HepG2 (cell line): Measurements from ENCODE around the gene SEPTIN11. TPM values are rescaled to one million over a fixed set of nuclear protein-coding genes. Genes with fewer than 3 reads are reported as not detected.

ENCODE experiments used
- ATAC-seq: fragments of 200-7000 bp; cut with Tn5 transposase; 3 replicates; pipeline ENCODE4 v1.9.1; 2020; ENCODE audit warnings: mild to moderate bottlenecking, moderate library complexity
- BruUV-seq: library from RNA; stranded (reverse); fragments of 400-500 nt; replicated peaks from 2 replicates; lab custom pipeline; 2021; lab: Mats Ljungman, UMichigan
- CTCF ChIA-PET: fragments of 300-600 bp; formaldehyde crosslinking; extraction: SDS; loops from one replicate; lab custom pipeline; 2021; ENCODE audit warnings: low total read pairs, inconsistent platforms, low intra/inter-chr PET ratio; lab: Yijun Ruan, JAX
- POLR2A ChIA-PET: fragments of 350-600 bp; sonication (Branson Sonifier 250); formaldehyde crosslinking; loops from one replicate; lab custom pipeline; 2020; ENCODE audit warnings: antibody characterized with exemption, inconsistent platforms; lab: Yijun Ruan, JAX
- DNase-seq: peaks from one replicate; pipeline ENCODE4 v3.0.0-alpha.2; 2015; ENCODE audit warnings: low spot score
- FAIRE-seq: peaks from 3 replicates; lab custom pipeline; 2011; peaks lifted over from hg19 to GRCh38; lab: Jason Lieb, UNC
- H2AFZ ChIP-seq: one replicate; pipeline ENCODE4 v1.6.1; 2011; ENCODE audit warnings: low read length, inconsistent platforms
- H3K27ac ChIP-seq: fragments of 300-600 bp; 3 replicates; pipeline ENCODE4 v1.8.0; 2011; ENCODE audit warnings: mixed run types, mild to moderate bottlenecking, mixed read lengths, low read length, inconsistent platforms; ENCODE audit not compliant: insufficient read depth; ENCODE audit errors: extremely low read length
- H3K27me3 ChIP-seq, 2 experiments: fragments of 200-600 bp in 1 of 2; 2 replicates in 1 of 2; 3 replicates in 1 of 2; pipeline versions ENCODE4 v1.6.0 to v1.8.0; 2011; ENCODE audit warnings: low read length in 2 of 2, mild to moderate bottlenecking in 2 of 2, moderate library complexity in 2 of 2, inconsistent platforms in 1 of 2; ENCODE audit not compliant: insufficient read depth in 2 of 2, control insufficient read depth in 1 of 2
- H3K36me3 ChIP-seq, 2 experiments: fragments of 200-600 bp in 1 of 2; replicated peaks in 1 of 2; 2 replicates in 1 of 2; 3 replicates in 1 of 2; pipeline versions ENCODE4 v1.5.1 to v1.8.0; 2011; ENCODE audit warnings: low read length in 2 of 2, inconsistent platforms in 1 of 2; ENCODE audit not compliant: insufficient read depth in 2 of 2, control insufficient read depth in 1 of 2
- H3K4me1 ChIP-seq: 2 replicates; pipeline ENCODE4 v1.5.1; 2012; ENCODE audit warnings: low read length, inconsistent platforms; ENCODE audit not compliant: insufficient read depth
- H3K4me2 ChIP-seq: 2 replicates; pipeline ENCODE4 v1.6.0; 2011; ENCODE audit warnings: low read depth, low read length, inconsistent platforms
- H3K4me3 ChIP-seq, 3 experiments: fragments of 200-600 bp in 1 of 3; sonication (generic), shearing (Covaris generic) in 1 of 3; replicated peaks in 1 of 3; 2 replicates each; pipeline ENCODE4 v1.5.1; 2011 to 2016; ENCODE audit warnings: low read length in 3 of 3, inconsistent platforms in 2 of 3, low read depth in 2 of 3, mild to moderate bottlenecking in 2 of 3, control low read depth in 1 of 3, mixed read lengths in 1 of 3; ENCODE audit not compliant: insufficient read depth in 1 of 3
- H3K79me2 ChIP-seq: one replicate; pipeline ENCODE4 v1.6.1; 2011; ENCODE audit warnings: low read length, inconsistent platforms; ENCODE audit not compliant: insufficient read depth
- H3K9ac ChIP-seq: 2 replicates; pipeline ENCODE4 v1.6.0; 2011; ENCODE audit warnings: mild to moderate bottlenecking, low read depth, low read length, inconsistent platforms; ENCODE audit not compliant: insufficient read depth
- H3K9me3 ChIP-seq: 2 replicates; pipeline ENCODE4 v1.5.1; 2012; ENCODE audit warnings: mild to moderate bottlenecking, low read length
- H4K20me1 ChIP-seq: 2 replicates; pipeline ENCODE4 v1.6.0; 2011; ENCODE audit warnings: inconsistent platforms, mild to moderate bottlenecking, low read length, moderate library complexity; ENCODE audit not compliant: insufficient read depth
- CREB1 ChIP-seq, 2 experiments: fragments of 450-650 bp in 1 of 2; IDR thresholded peaks; 2 replicates each; pipeline ENCODE4 v1.6.1; 2016 to 2017; ENCODE audit warnings: control low read depth in 1 of 2, mild to moderate bottlenecking in 1 of 2, missing compliant biosample characterization in 1 of 2, missing genetic modification characterization in 1 of 2
- GFI1 ChIP-seq: sonication (generic); formaldehyde crosslinking; IDR thresholded peaks from 2 replicates; pipeline ENCODE4 v1.5.0; 2020; ENCODE audit warnings: missing genetic modification reagents, mild to moderate bottlenecking, borderline replicate concordance
- KAT7 ChIP-seq: IDR thresholded peaks from 2 replicates; pipeline ENCODE4 v1.6.1; 2018; ENCODE audit warnings: borderline replicate concordance, missing compliant biosample characterization
- LRRFIP1 ChIP-seq: sonication (generic); formaldehyde crosslinking; conservative IDR thresholded peaks from 2 replicates; pipeline ENCODE4 v1.4.0; 2020; ENCODE audit warnings: missing genetic modification reagents
- PHB2 ChIP-seq: fragments of 450-650 bp; IDR thresholded peaks from 2 replicates; pipeline ENCODE4 v1.6.1; 2018; ENCODE audit not compliant: partially characterized antibody
- PHF8 ChIP-seq: sonication (generic); formaldehyde crosslinking; IDR thresholded peaks from 2 replicates; pipeline ENCODE4 v1.5.0; 2020; ENCODE audit warnings: missing genetic modification reagents
- PRDM4 ChIP-seq: sonication (generic); formaldehyde crosslinking; IDR thresholded peaks from 2 replicates; pipeline ENCODE4 v1.9.0; 2021; ENCODE audit warnings: missing genetic modification reagents, borderline replicate concordance
- RFX5 ChIP-seq: IDR thresholded peaks from 2 replicates; pipeline ENCODE4 v1.6.1; 2011; ENCODE audit warnings: low read depth, low read length, improper control_type of control experiment
- TBL1XR1 ChIP-seq: fragments of 150-350 bp; IDR thresholded peaks from 2 replicates; pipeline ENCODE4 v1.6.1; 2014; ENCODE audit warnings: borderline replicate concordance, low read length; ENCODE audit not compliant: partially characterized antibody
- ZC3H13 ChIP-seq: sonication (generic); formaldehyde crosslinking; IDR thresholded peaks from 2 replicates; pipeline ENCODE4 v1.8.1; 2023; ENCODE audit warnings: mild to moderate bottlenecking, missing genetic modification reagents, moderate library complexity
- ZNF431 ChIP-seq: sonication (generic); formaldehyde crosslinking; IDR thresholded peaks from 2 replicates; pipeline ENCODE4 v1.9.0; 2022; ENCODE audit warnings: missing genetic modification reagents, low read depth, mild to moderate bottlenecking, borderline replicate concordance
- ZNF577 ChIP-seq: sonication (generic); formaldehyde crosslinking; IDR thresholded peaks from 2 replicates; pipeline ENCODE4 v1.4.0; 2020; ENCODE audit warnings: mild to moderate bottlenecking, low read depth, missing genetic modification reagents, borderline replicate concordance
- WGBS: methylation state at CpG from one replicate; pipeline ENCODE4 v1.1.6; 2017; ENCODE audit warnings: low lambda C conversion rate; 5-methylcytosine and 5-hydroxymethylcytosine counted together
- in situ Hi-C: cut with HindIII; loops from 2 replicates; pipeline ENCODE4 v1.10.0; 2017; ENCODE audit warnings: low pct_unique_long_range_greater_than_20kb; ENCODE audit not compliant: extremely low pct_ligation_motif_present
- intact Hi-C: fragments of 100-400 bp; cut with micrococcal nuclease; formaldehyde crosslinking; loops from one replicate; pipeline ENCODE4 v1.10.0; 2022; ENCODE audit not compliant: unreplicated experiment
- polyA plus RNA-seq, 8 experiments: library from polyadenylated mRNA; depleted of rRNA in 3 of 8; stranded (reverse) in 7 of 8; unstranded in 1 of 8; fragments of >200 nt; fragmentation: Illumina TruSeq in 4 of 8; extraction: Trizol in 4 of 8; gene quantifications; 2 replicates each; pipeline versions ENCODE4 v1.2.1 to v1.2.3, GENCODE V29; 2011 to 2016; ENCODE audit warnings: low read depth in 4 of 8, missing spikeins in 1 of 8, mixed read lengths in 1 of 8; ENCODE audit not compliant: insufficient read depth in 1 of 8
- total RNA-seq, 5 experiments: library from RNA; depleted of rRNA; stranded (reverse); fragments of >200 nt; fragmentation: Illumina TruSeq; extraction: Trizol; gene quantifications; 2 replicates each; pipeline ENCODE4 v1.2.3, GENCODE V29; 2016; ENCODE audit warnings: low read depth in 1 of 5
- TF ChIP-seq, protein P1 (sequence below): sonication (generic); formaldehyde crosslinking; IDR thresholded peaks from 2 replicates; pipeline ENCODE4 v1.5.1; 2020; ENCODE audit warnings: mild to moderate bottlenecking, missing genetic modification reagents, borderline replicate concordance

Gene SEPTIN11
- total and polyA plus RNA-seq, 2 of the 13 experiments (the other 11 are each of a cell fraction or from before 2014, with no cell fraction given) = 28.9 to 47.3 TPM

DNA sequence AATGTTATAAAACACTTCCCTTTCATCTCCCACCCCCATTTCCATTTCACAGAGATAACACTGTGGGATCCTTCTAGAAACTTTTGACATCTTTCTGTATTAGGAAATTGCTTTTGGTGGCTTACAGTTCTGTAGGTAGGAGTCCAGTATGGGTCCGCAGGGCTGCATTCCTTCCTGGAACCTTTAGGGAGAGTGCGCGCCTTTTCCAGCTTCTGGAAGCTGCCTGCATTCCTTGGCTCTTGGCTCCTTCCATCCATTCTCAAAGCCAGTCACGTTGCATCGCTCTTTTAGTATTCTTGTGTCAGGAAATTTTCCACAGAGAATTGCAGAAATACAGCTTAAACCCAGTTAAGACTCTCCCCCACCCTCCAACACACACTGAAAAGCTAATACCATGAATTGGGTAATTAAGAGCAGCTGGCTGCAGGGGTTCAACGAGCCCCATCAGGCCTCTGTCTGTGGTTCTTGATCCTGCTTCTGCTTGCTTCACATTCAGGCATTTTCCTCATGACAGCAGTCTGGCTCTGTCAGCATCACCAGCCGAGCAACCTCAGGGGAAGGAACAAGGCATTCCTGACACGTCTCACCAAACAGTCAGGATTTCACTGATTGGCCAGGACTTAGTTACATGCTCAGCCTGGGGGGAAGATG lies 48.8 kb downstream of the SEPTIN11 start:
- POLR2A ChIA-PET = no interaction called here
- intact Hi-C loops = no loop called here

More for the DNA sequence above, 48.8 kb downstream of the SEPTIN11 start:
- Histone ChIP-seq H4K20me1 (no peaks in the 10 kb centered on the region), H3K9me3 (no peaks in the 10 kb centered on the region), H3K9ac (no peak overlapping the region), H3K4me1 (no peaks in the 10 kb centered on the region), H3K27ac (no peak overlapping the region), H3K27me3 (no peaks in the 10 kb centered on the region; a peak in 1 of 5 replicates), H2AFZ (no peak overlapping the region), H3K36me3 (peaks cover 5 to 43% of the 10 kb centered on the region in 2 experiments; a peak in 3 of 5 replicates), H3K4me3 (no peak overlapping the region), H3K4me2 (no peak overlapping the region), H3K79me2 (no peaks in the 10 kb centered on the region)
- in situ Hi-C loops = no loop called here
- ATAC-seq (no peak), DNase-seq (no peak), FAIRE-seq (no peak)
- TF ChIP-seq ZNF577 (CRISPR knock-in tag) = no peak
- TF ChIP-seq PHB2 = no peak
- TF ChIP-seq, protein P1, sequence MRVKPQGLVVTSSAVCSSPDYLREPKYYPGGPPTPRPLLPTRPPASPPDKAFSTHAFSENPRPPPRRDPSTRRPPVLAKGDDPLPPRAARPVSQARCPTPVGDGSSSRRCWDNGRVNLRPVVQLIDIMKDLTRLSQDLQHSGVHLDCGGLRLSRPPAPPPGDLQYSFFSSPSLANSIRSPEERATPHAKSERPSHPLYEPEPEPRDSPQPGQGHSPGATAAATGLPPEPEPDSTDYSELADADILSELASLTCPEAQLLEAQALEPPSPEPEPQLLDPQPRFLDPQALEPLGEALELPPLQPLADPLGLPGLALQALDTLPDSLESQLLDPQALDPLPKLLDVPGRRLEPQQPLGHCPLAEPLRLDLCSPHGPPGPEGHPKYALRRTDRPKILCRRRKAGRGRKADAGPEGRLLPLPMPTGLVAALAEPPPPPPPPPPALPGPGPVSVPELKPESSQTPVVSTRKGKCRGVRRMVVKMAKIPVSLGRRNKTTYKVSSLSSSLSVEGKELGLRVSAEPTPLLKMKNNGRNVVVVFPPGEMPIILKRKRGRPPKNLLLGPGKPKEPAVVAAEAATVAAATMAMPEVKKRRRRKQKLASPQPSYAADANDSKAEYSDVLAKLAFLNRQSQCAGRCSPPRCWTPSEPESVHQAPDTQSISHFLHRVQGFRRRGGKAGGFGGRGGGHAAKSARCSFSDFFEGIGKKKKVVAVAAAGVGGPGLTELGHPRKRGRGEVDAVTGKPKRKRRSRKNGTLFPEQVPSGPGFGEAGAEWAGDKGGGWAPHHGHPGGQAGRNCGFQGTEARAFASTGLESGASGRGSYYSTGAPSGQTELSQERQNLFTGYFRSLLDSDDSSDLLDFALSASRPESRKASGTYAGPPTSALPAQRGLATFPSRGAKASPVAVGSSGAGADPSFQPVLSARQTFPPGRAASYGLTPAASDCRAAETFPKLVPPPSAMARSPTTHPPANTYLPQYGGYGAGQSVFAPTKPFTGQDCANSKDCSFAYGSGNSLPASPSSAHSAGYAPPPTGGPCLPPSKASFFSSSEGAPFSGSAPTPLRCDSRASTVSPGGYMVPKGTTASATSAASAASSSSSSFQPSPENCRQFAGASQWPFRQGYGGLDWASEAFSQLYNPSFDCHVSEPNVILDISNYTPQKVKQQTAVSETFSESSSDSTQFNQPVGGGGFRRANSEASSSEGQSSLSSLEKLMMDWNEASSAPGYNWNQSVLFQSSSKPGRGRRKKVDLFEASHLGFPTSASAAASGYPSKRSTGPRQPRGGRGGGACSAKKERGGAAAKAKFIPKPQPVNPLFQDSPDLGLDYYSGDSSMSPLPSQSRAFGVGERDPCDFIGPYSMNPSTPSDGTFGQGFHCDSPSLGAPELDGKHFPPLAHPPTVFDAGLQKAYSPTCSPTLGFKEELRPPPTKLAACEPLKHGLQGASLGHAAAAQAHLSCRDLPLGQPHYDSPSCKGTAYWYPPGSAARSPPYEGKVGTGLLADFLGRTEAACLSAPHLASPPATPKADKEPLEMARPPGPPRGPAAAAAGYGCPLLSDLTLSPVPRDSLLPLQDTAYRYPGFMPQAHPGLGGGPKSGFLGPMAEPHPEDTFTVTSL (CRISPR knock-in tag) = no peak
- no peak for TF ChIP-seq ZC3H13 (CRISPR knock-in tag)
- no peak for TF ChIP-seq PRDM4
- TF ChIP-seq PHF8 (CRISPR knock-in tag) = no peak
- no peak for TF ChIP-seq CREB1 (IDR thresholded peaks at IDR 0.05)
- no peak for TF ChIP-seq CREB1 (CRISPR knock-in tag; IDR thresholded peaks at IDR 0.05)
- no peak for TF ChIP-seq ZNF431 (CRISPR knock-in tag)
- TF ChIP-seq RFX5 = no peak
- no peak for TF ChIP-seq GFI1 (CRISPR knock-in tag)
- no peak for TF ChIP-seq KAT7 (CRISPR knock-in tag)
- TF ChIP-seq LRRFIP1 (CRISPR knock-in tag) = no peak
- TF ChIP-seq TBL1XR1 = no peak
- CTCF ChIA-PET = no interaction called here
- BruUV-seq = no TSS peak
- WGBS = 95% methylated on average over 8 of the region's 8 CpGs
